Astrocyte of the hippocampus (primary cell): ENCODE data around the gene PLCB4.

Experiments
- DNase-seq: peaks from one replicate; pipeline ENCODE4 v3.0.0; 2011; ENCODE audit warnings: low read depth, low spot score

Gene PLCB4

GRCh38 chr20:9220874-9221547, 152.1 kb downstream of the PLCB4 start:
- DNase-seq: peak; percentile 80

GRCh38 chr20:9223296-9223695, 154.4 kb downstream of the PLCB4 start:
- DNase-seq: no peak

GRCh38 chr20:9225879-9226278, 157.0 kb downstream of the PLCB4 start:
- DNase-seq: no peak

GRCh38 chr20:9227896-9228615, 159.2 kb downstream of the PLCB4 start:
- no peak for DNase-seq

- DNase-seq: no peak
Measured at GRCh38 chr20:9228774-9229450, 160.0 kb downstream of the PLCB4 start.

GRCh38 chr20:9230406-9230805, 161.5 kb downstream of the PLCB4 start:
- DNase-seq: no peak

GRCh38 chr20:9233804-9234203, 164.9 kb downstream of the PLCB4 start:
- no peak for DNase-seq

- DNase-seq: peak; percentile 5
Measured at GRCh38 chr20:9235518-9235917, 166.6 kb downstream of the PLCB4 start.

- no peak for DNase-seq
Measured at GRCh38 chr20:9236458-9236857, 167.6 kb downstream of the PLCB4 start.

- peak; percentile 94 for DNase-seq
Measured at GRCh38 chr20:9241232-9241692, 172.4 kb downstream of the PLCB4 start.

GRCh38 chr20:9241721-9242427, 173.0 kb downstream of the PLCB4 start:
- DNase-seq: no peak

GRCh38 chr20:9243986-9244385, 175.1 kb downstream of the PLCB4 start:
- no peak for DNase-seq

- DNase-seq: no peak
Measured at GRCh38 chr20:9244811-9245210, 175.9 kb downstream of the PLCB4 start.

- no peak for DNase-seq
Measured at GRCh38 chr20:9246731-9247130, 177.8 kb downstream of the PLCB4 start.

- DNase-seq: no peak
Measured at GRCh38 chr20:9250511-9250910, 181.6 kb downstream of the PLCB4 start.

GRCh38 chr20:9253006-9253539, 184.2 kb downstream of the PLCB4 start:
- DNase-seq: no peak

- DNase-seq: no peak
Measured at GRCh38 chr20:9255171-9255570, 186.3 kb downstream of the PLCB4 start.

- no peak for DNase-seq
Measured at GRCh38 chr20:9256393-9256792, 187.5 kb downstream of the PLCB4 start.

GRCh38 chr20:9258901-9259300, 190.0 kb downstream of the PLCB4 start:
- no peak for DNase-seq

- no peak for DNase-seq
Measured at GRCh38 chr20:9260027-9260426, 191.1 kb downstream of the PLCB4 start.

- no peak for DNase-seq
Measured at GRCh38 chr20:9261781-9262180, 192.9 kb downstream of the PLCB4 start.
